Spinal cord (tissue), 10 donors: ENCODE measurements around the gene MYOM1. TPM values are rescaled to one million over a fixed set of nuclear protein-coding genes. Genes with fewer than 3 reads are reported as not detected.

ENCODE experiments used
- DNase-seq, 6 donors: peaks; one replicate each; pipeline versions ENCODE4 v3.0.0 to v3.0.0-alpha.2; 2013 to 2015; ENCODE audit warnings: low spot score in 6 of 6, low read depth in 4 of 6
- H3K27ac ChIP-seq: one replicate; pipeline ENCODE4 v1.5.1; 2013; ENCODE audit warnings: low read depth, low read length, control low read depth
- H3K27me3 ChIP-seq: one replicate; pipeline ENCODE4 v1.6.1; 2013; ENCODE audit warnings: low read length; ENCODE audit not compliant: control insufficient read depth, insufficient read depth
- H3K36me3 ChIP-seq: one replicate; pipeline ENCODE4 v1.6.1; 2013; ENCODE audit warnings: low read length; ENCODE audit not compliant: control insufficient read depth, insufficient read depth
- H3K4me1 ChIP-seq: one replicate; pipeline ENCODE4 v1.6.1; 2013; ENCODE audit warnings: low read length; ENCODE audit not compliant: control insufficient read depth, insufficient read depth
- H3K4me3 ChIP-seq: one replicate; pipeline ENCODE4 v1.5.1; 2013; ENCODE audit warnings: low read depth, low read length, control low read depth
- H3K9me3 ChIP-seq: one replicate; pipeline ENCODE4 v1.6.1; 2013; ENCODE audit warnings: low read length; ENCODE audit not compliant: control insufficient read depth, insufficient read depth
- WGBS: methylation state at CpG from one replicate; pipeline ENCODE4 v1.1.5; 2013; ENCODE audit warnings: missing lambda C conversion rate; ENCODE audit not compliant: insufficient coverage; 5-methylcytosine and 5-hydroxymethylcytosine counted together
- polyA plus RNA-seq, 2 donors: library from polyadenylated mRNA; unstranded; fragments of 120-200 nt; gene quantifications; one replicate each; pipeline ENCODE4 v1.2.1, GENCODE V29; 2013; ENCODE audit not compliant: insufficient read length in 2 of 2
- total RNA-seq, 2 donors: library from RNA; depleted of rRNA in 1 of 2; stranded (reverse); fragments of 120-200 nt in 1 of 2; fragments of >200 nt in 1 of 2; gene quantifications; one replicate each; pipeline versions ENCODE4 v1.2.3 to v1.2.4, GENCODE V29; 2013 to 2014
- donor health status: healthy.

MYOM1 gene
- total and polyA plus RNA-seq, 4 donors = 9.2 to 15.4 (median 9.7) TPM

DNA sequence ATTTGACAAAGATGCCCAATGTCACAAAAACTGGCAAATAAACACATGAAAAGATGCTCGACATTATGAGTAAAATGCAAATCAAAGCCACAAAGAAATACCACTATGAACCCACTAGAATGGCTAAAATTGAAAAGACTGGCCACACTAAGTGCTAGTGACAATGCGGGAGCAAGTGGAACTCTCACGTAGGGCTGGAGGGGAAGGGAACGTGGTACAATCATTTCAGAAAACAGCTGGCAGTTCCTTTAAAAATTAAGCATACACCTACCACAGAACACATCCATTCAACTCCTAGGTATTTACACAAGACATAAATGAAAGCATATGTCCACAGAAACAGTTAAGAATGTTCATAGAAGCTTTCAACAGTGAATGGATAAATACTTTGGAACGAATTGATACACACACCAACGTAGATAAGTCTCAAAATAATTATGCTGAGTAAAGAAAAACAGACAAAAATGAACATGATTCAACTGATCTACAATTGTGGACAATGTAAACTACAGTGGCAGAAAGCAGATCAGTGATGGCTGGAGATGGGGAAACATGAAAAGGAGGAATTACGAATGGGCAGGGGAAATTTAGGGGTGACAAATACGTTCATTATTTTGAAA, 71.7 kb downstream of the MYOM1 start:
- Histone ChIP-seq H3K4me1 (no peaks in the 10 kb centered on the region), H3K36me3 (no peaks in the 10 kb centered on the region), H3K27ac (no peak overlapping the region), H3K27me3 (no peaks in the 10 kb centered on the region), H3K9me3 (peaks cover 2% of the 10 kb centered on the region), H3K4me3 (no peak overlapping the region)
- 86% methylated on average over 1 of the region's 8 CpGs for WGBS
- DNase-seq = no peak

DNA sequence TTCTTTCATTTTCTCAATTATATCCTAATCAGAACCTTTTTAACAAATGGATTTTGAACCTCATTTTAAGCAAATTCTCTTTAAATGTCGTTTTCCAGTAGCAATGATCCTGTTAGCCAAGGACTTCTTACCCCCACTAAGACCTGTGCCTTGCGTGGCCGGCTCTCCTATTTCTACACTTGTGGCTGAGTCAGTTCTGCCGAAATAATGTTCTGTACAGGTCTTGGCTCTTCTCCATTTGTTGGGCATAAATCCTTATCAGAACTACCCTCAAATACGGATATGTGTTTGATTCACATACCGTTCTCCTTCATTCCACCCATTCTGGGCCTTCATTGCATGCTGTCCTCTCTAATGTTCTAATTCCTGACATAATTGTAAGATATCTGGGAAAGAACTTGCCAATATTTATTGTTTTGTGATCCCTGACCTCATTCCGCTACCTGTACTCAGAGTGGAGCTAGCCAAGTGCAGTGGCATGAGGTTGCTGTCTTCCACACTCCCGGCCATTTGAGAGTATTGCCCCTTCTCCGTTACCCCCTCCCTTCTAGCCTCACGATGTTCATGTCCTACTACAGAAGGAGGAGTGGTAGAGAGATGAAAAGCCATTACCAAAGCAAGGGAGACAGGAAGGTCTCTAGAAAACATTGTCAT, 78.7 kb downstream of the MYOM1 start:
- Histone ChIP-seq H3K9me3 (peaks cover 2% of the 10 kb centered on the region), H3K4me3 (no peak overlapping the region), H3K4me1 (no peaks in the 10 kb centered on the region), H3K27ac (no peak overlapping the region), H3K27me3 (no peaks in the 10 kb centered on the region), H3K36me3 (no peaks in the 10 kb centered on the region)
- no peak for DNase-seq
- WGBS = 88% methylated on average over 5 of the region's 10 CpGs

DNA sequence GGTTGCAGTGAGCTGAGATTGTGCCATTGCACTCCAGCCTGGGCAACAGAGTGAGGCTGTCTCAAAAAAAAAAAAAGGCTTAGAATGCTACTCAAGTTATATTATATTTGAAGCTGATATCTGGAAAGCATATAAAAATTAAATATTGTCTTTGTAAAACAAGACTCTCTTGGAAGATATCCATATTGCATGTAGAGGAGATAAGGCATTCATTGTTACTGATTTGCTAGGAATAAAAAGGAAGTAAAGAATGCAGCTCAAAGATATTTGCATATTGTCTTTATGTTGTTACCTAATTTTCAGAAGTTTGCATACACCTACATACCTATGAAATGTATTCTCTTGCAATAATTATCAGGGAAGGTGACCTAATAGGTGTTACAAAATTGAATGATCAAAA, 79.4 kb downstream of the MYOM1 start:
- Histone ChIP-seq H3K9me3 (peaks cover 2% of the 10 kb centered on the region), H3K27me3 (no peaks in the 10 kb centered on the region), H3K27ac (no peak overlapping the region), H3K36me3 (no peaks in the 10 kb centered on the region), H3K4me3 (no peak overlapping the region), H3K4me1 (no peaks in the 10 kb centered on the region)
- DNase-seq = no peak

DNA sequence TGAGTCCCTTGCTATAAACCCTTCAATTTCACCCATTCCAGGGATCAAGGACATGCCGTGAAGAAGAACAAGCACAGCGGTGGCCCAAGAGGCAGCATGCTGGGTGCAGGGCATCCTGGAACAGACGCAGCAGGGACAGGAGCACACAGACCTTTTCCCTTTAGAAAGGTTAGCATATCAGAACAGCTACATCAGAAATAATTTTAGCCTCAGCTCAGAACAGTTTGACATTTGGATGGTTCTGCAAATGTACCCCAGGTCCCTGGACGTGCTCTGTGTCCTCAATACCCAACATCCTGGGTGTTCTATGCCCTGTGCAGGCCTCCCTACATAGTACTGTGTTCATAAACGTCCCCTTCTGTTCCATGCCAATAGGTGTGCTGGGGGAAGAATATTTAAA, 80.4 kb downstream of the MYOM1 start:
- no peak overlapping the region for H3K4me3 ChIP-seq
- 85% methylated on average over 4 of the region's 5 CpGs for WGBS
- H3K27ac ChIP-seq = no peak overlapping the region
- no peak for DNase-seq
- H3K4me1 ChIP-seq = no peaks in the 10 kb centered on the region
- no peaks in the 10 kb centered on the region for H3K27me3 ChIP-seq
- peaks cover 2% of the 10 kb centered on the region for H3K9me3 ChIP-seq
- H3K36me3 ChIP-seq = no peaks in the 10 kb centered on the region

DNA sequence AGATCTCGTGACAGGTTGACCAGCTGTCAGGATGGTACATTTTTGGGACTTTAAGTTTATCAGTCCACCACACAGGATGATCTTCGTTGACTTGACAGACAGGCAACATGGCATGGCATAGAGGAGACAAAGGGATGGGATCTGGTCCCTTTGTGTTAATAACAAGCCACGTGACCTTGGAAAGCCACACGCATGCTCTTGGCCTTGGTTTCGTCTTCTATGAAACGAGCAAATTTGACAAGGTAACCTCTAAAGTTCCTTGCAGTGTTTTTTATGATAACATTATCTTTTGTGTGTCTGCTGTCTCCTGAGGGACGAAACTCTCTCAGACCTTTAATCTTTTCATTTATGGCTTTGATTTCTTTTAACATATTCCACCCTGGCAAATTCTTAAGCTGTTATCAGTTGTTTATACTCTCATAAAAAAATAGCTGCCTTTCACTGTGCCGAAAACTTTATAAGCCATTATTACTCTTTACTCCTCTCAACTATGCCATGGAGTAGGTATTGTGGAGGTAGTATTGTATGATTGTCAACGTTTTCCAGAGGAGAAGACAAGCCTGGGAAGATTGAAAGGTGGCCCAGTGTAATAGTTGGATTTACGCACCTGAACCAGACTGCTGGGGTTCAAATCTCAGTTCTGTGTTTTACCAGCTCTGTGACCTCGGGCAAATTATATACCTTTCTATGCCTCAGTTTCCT, 81.3 kb downstream of the MYOM1 start:
- 89% methylated on average over 5 of the region's 11 CpGs for WGBS
- Histone ChIP-seq H3K4me3 (no peak overlapping the region), H3K36me3 (no peaks in the 10 kb centered on the region), H3K4me1 (no peaks in the 10 kb centered on the region), H3K27ac (no peak overlapping the region), H3K27me3 (no peaks in the 10 kb centered on the region), H3K9me3 (no peaks in the 10 kb centered on the region)
- no peak for DNase-seq

DNA sequence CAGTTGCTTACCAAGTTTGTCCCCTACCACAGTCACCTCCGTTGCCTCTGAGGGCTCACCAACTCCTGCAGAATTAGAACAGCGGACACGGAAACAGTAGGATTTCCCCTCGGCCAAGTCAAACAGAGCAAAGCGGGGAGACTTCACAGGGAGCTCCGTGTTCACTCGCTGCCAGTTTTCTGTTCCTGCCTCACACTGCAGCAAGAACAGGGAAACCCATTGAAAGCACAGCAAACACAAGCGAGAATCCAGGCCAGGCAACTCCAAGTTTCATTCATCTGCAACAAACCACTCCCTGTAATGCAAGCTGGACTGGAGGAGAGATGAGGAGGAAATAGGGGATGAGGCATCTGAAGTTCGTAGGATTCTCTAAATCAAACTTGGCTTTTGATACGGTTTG, 84.2 kb downstream of the MYOM1 start:
- Histone ChIP-seq H3K9me3 (no peaks in the 10 kb centered on the region), H3K27ac (no peak overlapping the region), H3K27me3 (no peaks in the 10 kb centered on the region), H3K4me1 (no peaks in the 10 kb centered on the region), H3K36me3 (no peaks in the 10 kb centered on the region), H3K4me3 (no peak overlapping the region)
- WGBS = 66% methylated on average over 6 of the region's 10 CpGs
- peak in 1 of 6 donors; percentile 44 for DNase-seq

DNA sequence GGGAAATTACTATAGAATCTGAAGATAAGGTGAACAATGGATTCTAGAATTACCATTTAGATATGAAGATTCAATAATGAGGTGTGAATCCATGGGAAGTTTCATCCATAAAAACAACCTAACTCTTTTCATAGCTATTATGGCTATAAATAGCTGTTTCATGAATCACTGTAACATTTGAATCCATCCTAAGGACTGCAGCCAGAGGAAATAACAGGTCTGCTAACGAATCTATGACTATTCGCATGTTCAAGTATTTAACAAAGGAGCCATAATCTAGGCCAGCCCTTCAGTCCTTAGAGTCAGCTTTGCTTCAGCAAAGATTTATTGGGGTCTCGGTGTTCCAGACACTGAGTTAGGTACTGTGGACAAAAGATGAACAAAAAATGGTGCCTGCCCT, 87.1 kb downstream of the MYOM1 start:
- no peak overlapping the region for H3K27ac ChIP-seq
- H3K4me1 ChIP-seq = no peaks in the 10 kb centered on the region
- no peaks in the 10 kb centered on the region for H3K27me3 ChIP-seq
- WGBS = no CpG with 5 or more reads among the region's 3 CpGs
- no peak overlapping the region for H3K4me3 ChIP-seq
- no peaks in the 10 kb centered on the region for H3K9me3 ChIP-seq
- H3K36me3 ChIP-seq = no peaks in the 10 kb centered on the region
- DNase-seq = no peak

DNA sequence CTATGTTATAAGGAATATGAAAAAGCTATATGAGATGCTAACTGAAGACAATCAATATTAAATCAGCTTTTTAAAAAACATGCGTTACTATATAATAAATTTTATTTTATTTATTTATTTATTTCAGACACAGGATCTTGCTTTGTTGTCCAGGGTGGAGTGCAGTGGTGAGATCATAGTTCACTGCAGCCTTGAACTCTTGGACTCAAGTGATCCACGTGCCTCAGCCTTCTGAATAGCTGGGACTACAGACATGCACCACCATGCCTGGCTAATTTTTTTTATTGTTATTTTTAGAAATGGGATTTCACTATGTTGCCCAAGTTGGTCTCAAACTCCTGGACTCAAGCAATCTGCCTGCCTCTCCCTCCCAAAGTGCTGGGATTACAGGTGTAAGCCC, 89.4 kb downstream of the MYOM1 start:
- WGBS = no CpG with 5 or more reads among the region's 2 CpGs
- no peaks in the 10 kb centered on the region for H3K36me3 ChIP-seq
- H3K4me1 ChIP-seq = no peaks in the 10 kb centered on the region
- no peak overlapping the region for H3K27ac ChIP-seq
- H3K4me3 ChIP-seq = no peak overlapping the region
- no peaks in the 10 kb centered on the region for H3K9me3 ChIP-seq
- H3K27me3 ChIP-seq = no peaks in the 10 kb centered on the region
- DNase-seq = no peak

DNA sequence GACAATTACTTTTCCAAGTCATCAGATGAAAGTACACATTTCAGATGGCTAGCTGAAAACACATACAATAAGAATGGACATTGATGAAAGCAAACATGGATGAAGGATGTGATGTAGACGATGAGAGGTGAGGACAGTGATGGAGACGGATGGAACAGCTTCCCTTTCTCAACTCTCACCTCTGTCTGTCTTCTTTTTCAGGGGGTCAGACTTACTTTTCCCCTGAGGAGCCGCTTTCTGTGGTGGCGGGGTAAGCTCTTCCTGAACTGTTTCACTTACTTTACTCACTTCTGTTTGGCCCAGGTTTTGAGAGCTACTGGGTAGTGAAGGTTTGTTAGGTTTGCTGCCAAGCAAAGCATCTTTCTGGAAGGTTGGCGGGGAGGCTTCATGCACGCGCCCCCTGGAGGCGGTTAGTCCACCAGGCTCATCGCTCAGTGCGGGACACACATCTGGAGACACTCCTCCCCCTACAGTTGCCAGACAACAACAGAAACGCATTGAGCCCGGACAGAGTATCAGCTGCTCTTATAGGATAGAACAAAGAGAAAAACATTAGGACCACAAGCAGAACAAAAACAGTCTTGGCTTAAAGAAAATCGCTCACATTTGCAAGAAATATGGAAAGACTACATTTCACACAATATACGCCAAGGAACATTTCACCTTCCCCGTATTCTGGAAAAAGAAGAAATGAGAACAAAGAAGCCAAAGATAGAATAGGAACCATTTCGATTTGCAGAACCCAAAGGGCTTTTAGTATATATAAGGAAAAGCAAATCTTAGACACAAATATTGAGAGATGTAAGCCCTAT, 90.5 kb downstream of the MYOM1 start:
- H3K4me3 ChIP-seq = no peak overlapping the region
- no peaks in the 10 kb centered on the region for H3K36me3 ChIP-seq
- H3K4me1 ChIP-seq = no peaks in the 10 kb centered on the region
- H3K9me3 ChIP-seq = no peaks in the 10 kb centered on the region
- no peaks in the 10 kb centered on the region for H3K27me3 ChIP-seq
- WGBS = no CpG with 5 or more reads among the region's 16 CpGs
- no peak overlapping the region for H3K27ac ChIP-seq
- peak; percentile 29 to 91 (median 54) for DNase-seq
